ENCODE data around the gene PTPRB. TPM values are rescaled to one million over a fixed set of nuclear protein-coding genes. Genes with fewer than 3 reads are reported as not detected.

The PTPRB gene
- total and polyA plus RNA-seq, 2 of the 4 experiments (the other 2 are of a cell fraction): 4.1 to 6.5 TPM

GRCh38 chr12:70635755-70636154 is 1.5 kb downstream of the PTPRB start:
- no peaks in the 10 kb centered on the region for H3K36me3 ChIP-seq (ENCODE audit: control insufficient read depth, insufficient read depth, low read length)
- no peak for DNase-seq
- no peak overlapping the region for H4K8ac ChIP-seq (ENCODE audit: low read depth in 2 of 2, low read length in 2 of 2)
- H3K4ac ChIP-seq (ENCODE audit: low read depth, low read length): no peak overlapping the region
- H3K9ac ChIP-seq (ENCODE audit: low read depth, low read length): no peak overlapping the region
- H3K9me1 ChIP-seq (ENCODE audit: insufficient read depth, low read length): no peaks in the 10 kb centered on the region
- no peak overlapping the region for H2BK5ac ChIP-seq (ENCODE audit: low read depth, low read length, poor library complexity, severe bottlenecking)
- H3K56ac ChIP-seq (ENCODE audit: extremely low read depth, insufficient read depth, low read length): no peak overlapping the region
- no peak overlapping the region for H2BK15ac ChIP-seq (ENCODE audit: low read depth, low read length)
- intact Hi-C loops (cut with micrococcal nuclease) (no loop called here), dilution Hi-C loops (cut with HindIII; ENCODE audit: low sequenced_read_pairs, unreplicated experiment) (no loop called here), in situ Hi-C loops (cut with MboI; ENCODE audit: low sequenced_read_pairs) (no loop called here)
- H2AFZ ChIP-seq (replicated peaks; ENCODE audit: low read length, poor library complexity): no peak overlapping the region
- ChIA-PET CTCF (interaction anchor here (0.6 to 1.1 kb wide), 2 partner anchors 25 to 39 kb away, joined by 3 read pairs; no protein-coding TSS in a partner anchor), POLR2A (ENCODE audit: unreplicated experiment) (no interaction called here)
- no TSS peak for BruUV-seq (replicated peaks)
- H3K18ac ChIP-seq (ENCODE audit: low read depth, low read length): no peak overlapping the region
- no peak overlapping the region for H2AK5ac ChIP-seq (ENCODE audit: low read depth, low read length)
- H3K27ac ChIP-seq (ENCODE audit: insufficient read depth, low read length): no peak overlapping the region
- ATAC-seq (ENCODE audit: low read depth): no peak
- H4K5ac ChIP-seq (ENCODE audit: low read depth, low read length): no peak overlapping the region
- H3K23ac ChIP-seq (ENCODE audit: low read depth, low read length): no peak overlapping the region
- WGBS, 2 experiments (ENCODE audit: extremely low coverage in 2 of 2, insufficient read length in 1 of 2): 100% methylated on average over 2 of the region's 7 CpGs; no CpG with 5 or more reads in 1 of the 2 experiments
- no peak for TF ChIP-seq POLR2A (IDR thresholded peaks at IDR 0.05; ENCODE audit: low read depth, low read length)
- TF ChIP-seq MAZ (IDR thresholded peaks at IDR 0.05; ENCODE audit: borderline replicate concordance, low read depth, low read length): no peak
- TF ChIP-seq MAFK (IDR thresholded peaks at IDR 0.05; ENCODE audit: low read depth, low read length): no peak
- TF ChIP-seq USF2 (IDR thresholded peaks at IDR 0.05; ENCODE audit: low read depth, low read length): no peak
- no peak for TF ChIP-seq CHD1 (IDR thresholded peaks at IDR 0.05; ENCODE audit: low read depth, low read length)
- no peak for TF ChIP-seq CTCF (conservative IDR thresholded peaks at IDR 0.05; ENCODE audit: low read depth, low read length)
- TF ChIP-seq SMC3 (IDR thresholded peaks at IDR 0.05; ENCODE audit: low read depth, low read length): no peak
- TF ChIP-seq FOS (IDR thresholded peaks at IDR 0.05; ENCODE audit: low read depth, low read length): no peak
- TF ChIP-seq NFE2L2 (IDR thresholded peaks at IDR 0.05; ENCODE audit: low read depth, low read length): no peak
- TF ChIP-seq CEBPB (IDR thresholded peaks at IDR 0.05; ENCODE audit: low read depth, low read length): no peak
- no peak for TF ChIP-seq RFX5 (IDR thresholded peaks at IDR 0.05; ENCODE audit: low read depth, low read length)
- no peak for TF ChIP-seq ELK1 (IDR thresholded peaks at IDR 0.05; ENCODE audit: borderline replicate concordance, low read depth, low read length)
- no peak for TF ChIP-seq RCOR1 (IDR thresholded peaks at IDR 0.05; ENCODE audit: insufficient replicate concordance, low read length)
- no peak for TF ChIP-seq MXI1 (IDR thresholded peaks at IDR 0.05; ENCODE audit: borderline replicate concordance, low read depth, low read length)
- TF ChIP-seq BHLHE40 (IDR thresholded peaks at IDR 0.05; ENCODE audit: low read depth, low read length): no peak
- no peak for TF ChIP-seq RAD21 (IDR thresholded peaks at IDR 0.05; ENCODE audit: low read length)
- H3K9me3 ChIP-seq (ENCODE audit: control insufficient read depth, insufficient read depth, low read length): no peaks in the 10 kb centered on the region
- no peaks in the 10 kb centered on the region for H3K4me1 ChIP-seq (ENCODE audit: control insufficient read depth, insufficient read depth, low read length)
- no peak overlapping the region for H3K4me3 ChIP-seq (ENCODE audit: insufficient read depth, low read depth, low read length)
- H3K4me2 ChIP-seq (ENCODE audit: low read depth, low read length): no peak overlapping the region
- no peak overlapping the region for H3K14ac ChIP-seq (replicated peaks; ENCODE audit: low read depth, low read length)
- no peak overlapping the region for H2BK120ac ChIP-seq (ENCODE audit: low read depth, low read length)
- H3K27me3 ChIP-seq (ENCODE audit: control insufficient read depth, insufficient read depth, low read length): no peaks in the 10 kb centered on the region
- no peaks in the 10 kb centered on the region for H3K79me1 ChIP-seq (ENCODE audit: low read depth in 1 of 2, low read length in 2 of 2)
- no peak overlapping the region for H2AK9ac ChIP-seq (replicated peaks; ENCODE audit: low read depth, low read length, poor library complexity)
- H4K20me1 ChIP-seq (ENCODE audit: insufficient read depth, low read length): no peaks in the 10 kb centered on the region
- H4K91ac ChIP-seq (ENCODE audit: insufficient read depth, low read depth, low read length): no peak overlapping the region
- no peak overlapping the region for H2BK20ac ChIP-seq (ENCODE audit: low read depth, low read length)
